ENCODE data around the gene TMEM243.
"Not testable (repeated sequence)": the region's sequence is repeated elsewhere in the genome, so short reads cannot be mapped to it uniquely, and the experiment has no call there.

TMEM243 gene

GRCh38 chr7:87212498-87212897 is 7.0 kb downstream of the TMEM243 start:
- no peak for DNase-seq (ENCODE audit: low read depth)

GRCh38 chr7:87210506-87210905 is 9.0 kb downstream of the TMEM243 start:
- DNase-seq (ENCODE audit: low read depth): no peak

- DNase-seq (ENCODE audit: low read depth): no peak
These were observed 10.1 kb downstream of the TMEM243 start for GRCh38 chr7:87209295-87209924.

- no peak for DNase-seq (ENCODE audit: low read depth)
These were observed 13.2 kb downstream of the TMEM243 start for GRCh38 chr7:87206361-87206760.

GRCh38 chr7:87205701-87206100 is 13.8 kb downstream of the TMEM243 start:
- DNase-seq (ENCODE audit: low read depth): not testable (repeated sequence)

- no peak for DNase-seq (ENCODE audit: low read depth)
These were observed 14.6 kb downstream of the TMEM243 start for GRCh38 chr7:87204933-87205332.

GRCh38 chr7:87203929-87204328 is 15.6 kb downstream of the TMEM243 start:
- DNase-seq (ENCODE audit: low read depth): not testable (repeated sequence)

- no peak for DNase-seq (ENCODE audit: low read depth)
These were observed 16.8 kb downstream of the TMEM243 start for GRCh38 chr7:87202705-87203104.

GRCh38 chr7:87202208-87202607 is 17.3 kb downstream of the TMEM243 start:
- DNase-seq (ENCODE audit: low read depth): no peak

GRCh38 chr7:87199700-87200450 is 19.7 kb downstream of the TMEM243 start:
- DNase-seq (ENCODE audit: low read depth): no peak

GRCh38 chr7:87199241-87199640 is 20.3 kb downstream of the TMEM243 start:
- no peak for DNase-seq (ENCODE audit: low read depth)

GRCh38 chr7:87193912-87194311 is 25.6 kb downstream of the TMEM243 start:
- DNase-seq (ENCODE audit: low read depth): no peak

GRCh38 chr7:87192784-87193487 is 26.6 kb downstream of the TMEM243 start:
- no peak for DNase-seq (ENCODE audit: low read depth)

- no peak for DNase-seq (ENCODE audit: low read depth)
These were observed 28.7 kb downstream of the TMEM243 start for GRCh38 chr7:87190783-87191182.

GRCh38 chr7:87188930-87189329 is 30.6 kb downstream of the TMEM243 start:
- no peak for DNase-seq (ENCODE audit: low read depth)

- DNase-seq (ENCODE audit: low read depth): no peak
These were observed 32.4 kb downstream of the TMEM243 start for GRCh38 chr7:87187120-87187519.

GRCh38 chr7:87179180-87179579 is 40.4 kb downstream of the TMEM243 start:
- DNase-seq (ENCODE audit: low read depth): no peak

GRCh38 chr7:87178320-87178719 is 41.2 kb downstream of the TMEM243 start:
- DNase-seq (ENCODE audit: low read depth): no peak

- no peak for DNase-seq (ENCODE audit: low read depth)
These were observed 46.1 kb downstream of the TMEM243 start for GRCh38 chr7:87173471-87173870.

GRCh38 chr7:87171282-87171934 is 48.1 kb downstream of the TMEM243 start:
- DNase-seq (ENCODE audit: low read depth): no peak

GRCh38 chr7:87170828-87171227 is 48.7 kb downstream of the TMEM243 start:
- no peak for DNase-seq (ENCODE audit: low read depth)

- DNase-seq (ENCODE audit: low read depth): no peak
These were observed 55.1 kb downstream of the TMEM243 start for GRCh38 chr7:87164433-87164832.

Data from T follicular helper cell (primary cell).